ENCODE results near the gene LSM7. TPM values are rescaled to one million over a fixed set of nuclear protein-coding genes. Genes with fewer than 3 reads are reported as not detected.

Gene LSM7
- total RNA-seq, 1 donor from 2014 or later: 183 TPM

- Histone ChIP-seq H3K27me3 (peaks cover 7% of the 10 kb centered on the region), H3K36me3 (no peaks in the 10 kb centered on the region), H2AFZ (replicated peaks) (no peak overlapping the region), H3K4me1 (peaks cover 4% of the 10 kb centered on the region), H3K9me3 (ENCODE audit: low read depth) (no peaks in the 10 kb centered on the region), H3K79me2 (ENCODE audit: low read depth) (no peaks in the 10 kb centered on the region), H3K27ac (no peak overlapping the region), H3K4me3 (no peak overlapping the region), H3K9ac (no peak overlapping the region), H3K4me2 (no peak overlapping the region), H4K20me1 (ENCODE audit: low read depth) (no peaks in the 10 kb centered on the region), H3F3A (ENCODE audit: low read depth) (peaks cover 4% of the 10 kb centered on the region)
- Mint-ChIP-seq H3K4me1 (peaks cover 12% of the 10 kb centered on the region), H3K27ac (no peak overlapping the region), H3K4me3 (no peak overlapping the region), H3K9me3 (peaks cover 9% of the 10 kb centered on the region), H3K27me3 (ENCODE audit: insufficient read depth, low read depth) (peaks cover 12% of the 10 kb centered on the region), H3K36me3 (peaks cover 2% of the 10 kb centered on the region)
- TF ChIP-seq CTCF (IDR thresholded peaks at IDR 0.05) (no peak), EZH2 (IDR thresholded peaks at IDR 0.05) (no peak), EZH2phosphoT487 (IDR thresholded peaks at IDR 0.05) (no peak)
- DNase-seq (ENCODE audit: low spot score): no peak
Measured at GRCh38 chr19:2319551-2319950, 8.8 kb downstream of the LSM7 start.

- peaks cover 4% of the 10 kb centered on the region for H3K4me1 ChIP-seq
- H3K4me3 ChIP-seq: no peak overlapping the region
- Mint-ChIP-seq H3K27ac (no peak overlapping the region), H3K9me3 (peaks cover 14% of the 10 kb centered on the region), H3K4me3 (no peak overlapping the region), H3K36me3 (no peaks in the 10 kb centered on the region), H3K27me3 (ENCODE audit: insufficient read depth, low read depth) (peaks cover 15% of the 10 kb centered on the region), H3K4me1 (peaks cover 8% of the 10 kb centered on the region)
- peaks cover 13% of the 10 kb centered on the region for H3K27me3 ChIP-seq
- H3K79me2 ChIP-seq (ENCODE audit: low read depth): no peaks in the 10 kb centered on the region
- H3F3A ChIP-seq (ENCODE audit: low read depth): peaks cover 4% of the 10 kb centered on the region
- no peak overlapping the region for H3K27ac ChIP-seq
- H2AFZ ChIP-seq (replicated peaks): no peak overlapping the region
- DNase-seq (ENCODE audit: low spot score): no peak
- H3K4me2 ChIP-seq: no peak overlapping the region
- H3K9ac ChIP-seq: no peak overlapping the region
- H3K9me3 ChIP-seq (ENCODE audit: low read depth): no peaks in the 10 kb centered on the region
- H4K20me1 ChIP-seq (ENCODE audit: low read depth): no peaks in the 10 kb centered on the region
- no peaks in the 10 kb centered on the region for H3K36me3 ChIP-seq
- TF ChIP-seq EZH2phosphoT487 (IDR thresholded peaks at IDR 0.05) (no peak), CTCF (IDR thresholded peaks at IDR 0.05) (no peak), EZH2 (IDR thresholded peaks at IDR 0.05) (no peak)
Measured at GRCh38 chr19:2318923-2319322, 9.5 kb downstream of the LSM7 start.

- H3F3A ChIP-seq (ENCODE audit: low read depth): peaks cover 4% of the 10 kb centered on the region
- H3K4me3 ChIP-seq: no peak overlapping the region
- H3K4me1 ChIP-seq: peaks cover 4% of the 10 kb centered on the region
- no peaks in the 10 kb centered on the region for H4K20me1 ChIP-seq (ENCODE audit: low read depth)
- Mint-ChIP-seq H3K4me1 (peaks cover 11% of the 10 kb centered on the region), H3K9me3 (peaks cover 18% of the 10 kb centered on the region), H3K4me3 (no peak overlapping the region), H3K36me3 (no peaks in the 10 kb centered on the region), H3K27me3 (ENCODE audit: insufficient read depth, low read depth) (peaks cover 17% of the 10 kb centered on the region), H3K27ac (no peak overlapping the region)
- no peak for DNase-seq (ENCODE audit: low spot score)
- no peaks in the 10 kb centered on the region for H3K79me2 ChIP-seq (ENCODE audit: low read depth)
- no peak overlapping the region for H3K9ac ChIP-seq
- H3K27me3 ChIP-seq: peaks cover 24% of the 10 kb centered on the region
- H2AFZ ChIP-seq (replicated peaks): no peak overlapping the region
- no peak for TF ChIP-seq EZH2 (IDR thresholded peaks at IDR 0.05)
- no peak for TF ChIP-seq CTCF (IDR thresholded peaks at IDR 0.05)
- TF ChIP-seq EZH2phosphoT487 (IDR thresholded peaks at IDR 0.05): no peak
- no peaks in the 10 kb centered on the region for H3K9me3 ChIP-seq (ENCODE audit: low read depth)
- H3K4me2 ChIP-seq: no peak overlapping the region
- H3K27ac ChIP-seq: no peak overlapping the region
- no peaks in the 10 kb centered on the region for H3K36me3 ChIP-seq
Measured at GRCh38 chr19:2317756-2318155, 10.6 kb downstream of the LSM7 start.
